ENCODE data around the gene OPRD1.

GRCh38 chr1:28792644-28793121 lies 19.3 kb upstream of the OPRD1 start:
- TF ChIP-seq EZH2phosphoT487 (IDR thresholded peaks at IDR 0.05; ENCODE audit: borderline replicate concordance, low read depth, low read length) (no peak), CTCF (conservative IDR thresholded peaks at IDR 0.05; ENCODE audit: low read length) (no peak; the same call in 1 of the 2 replicates)

Measured in OCI-LY7 (cell line).